Fibroblast of peridontal ligament (primary cell): ENCODE data around the gene ELOVL6.
"Not testable (repeated sequence)": the region's sequence is repeated elsewhere in the genome, so short reads cannot be mapped to it uniquely, and the experiment has no call there.

Source experiments
- DNase-seq: peaks from one replicate; pipeline ENCODE4 v3.0.0-alpha.2; 2010; ENCODE audit errors: extremely low read depth

The ELOVL6 gene

DNA sequence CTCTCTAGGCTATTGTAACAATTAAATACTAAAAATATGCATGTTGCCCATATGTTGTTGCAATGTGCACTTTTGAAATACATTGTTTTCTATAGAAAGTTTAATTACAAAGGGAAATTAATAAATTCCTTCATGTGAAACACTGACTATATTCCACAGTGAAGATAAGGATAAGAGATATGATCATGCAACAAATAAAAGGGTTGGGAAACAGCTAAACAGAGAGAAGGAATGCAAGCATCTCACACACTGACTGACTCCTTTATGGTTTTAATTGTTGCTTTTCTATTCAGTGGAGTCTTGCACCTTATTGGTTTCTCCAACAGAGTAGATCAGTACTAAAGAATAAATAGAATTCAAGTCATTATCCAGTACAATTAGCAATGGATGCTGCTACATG is 37.8 kb downstream of the ELOVL6 start:
- no peak for DNase-seq

DNA sequence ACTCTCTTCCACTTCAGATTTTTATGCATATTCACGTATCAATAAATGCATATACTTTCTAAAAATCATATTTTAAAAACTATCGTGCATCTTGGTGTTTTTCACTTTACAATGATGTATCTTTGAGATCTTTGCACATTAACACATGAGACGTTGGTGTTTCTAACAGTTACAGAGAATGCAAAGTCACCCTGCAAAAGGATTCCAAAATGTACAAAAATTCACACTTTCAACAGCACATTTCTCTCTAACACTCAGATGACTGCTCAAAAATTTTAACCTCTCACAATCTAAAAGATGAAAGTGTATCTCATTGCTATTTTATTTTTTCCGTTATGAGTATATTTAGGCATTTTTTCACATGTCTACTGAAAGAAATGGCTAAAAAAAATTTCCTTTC is 38.9 kb downstream of the ELOVL6 start:
- DNase-seq: no peak

DNA sequence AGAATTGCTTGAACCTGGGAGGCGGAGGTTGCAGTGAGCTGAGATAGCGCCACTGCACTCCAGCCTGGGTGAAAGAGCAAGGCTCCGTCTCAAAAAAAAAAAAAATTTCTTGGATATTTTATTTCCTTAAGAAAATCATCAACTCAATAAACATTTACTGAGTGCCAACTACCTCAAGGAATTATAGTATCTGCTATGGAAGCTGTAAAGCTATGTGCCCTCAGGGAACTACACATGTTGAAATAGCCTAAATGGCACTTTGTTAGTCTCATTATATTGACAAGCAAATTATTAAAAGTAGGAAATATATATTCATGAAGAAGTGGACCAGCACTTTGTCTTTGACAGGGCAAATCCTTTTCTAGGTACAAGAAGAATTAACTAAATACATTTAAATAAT is 40.8 kb downstream of the ELOVL6 start:
- DNase-seq: no peak

DNA sequence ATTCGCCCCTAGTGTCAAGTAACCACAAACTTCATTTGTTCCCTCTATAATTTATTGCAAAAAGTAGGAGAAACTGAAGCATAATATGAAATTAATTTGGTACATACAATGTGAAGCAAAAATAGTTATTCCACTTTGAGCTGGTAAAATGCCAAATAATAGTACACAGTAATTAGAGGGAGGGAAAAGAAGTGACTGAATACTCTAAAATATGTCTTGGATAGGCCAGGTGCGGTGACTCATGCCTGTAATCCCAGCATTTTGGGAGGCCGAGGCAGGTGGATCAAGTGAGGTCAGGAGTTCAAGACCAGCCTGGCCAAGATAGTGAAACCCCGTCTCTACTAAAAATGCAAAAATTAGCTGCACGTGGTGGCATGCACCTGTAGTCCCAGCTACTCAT is 41.2 kb downstream of the ELOVL6 start:
- DNase-seq: not testable (repeated sequence)

DNA sequence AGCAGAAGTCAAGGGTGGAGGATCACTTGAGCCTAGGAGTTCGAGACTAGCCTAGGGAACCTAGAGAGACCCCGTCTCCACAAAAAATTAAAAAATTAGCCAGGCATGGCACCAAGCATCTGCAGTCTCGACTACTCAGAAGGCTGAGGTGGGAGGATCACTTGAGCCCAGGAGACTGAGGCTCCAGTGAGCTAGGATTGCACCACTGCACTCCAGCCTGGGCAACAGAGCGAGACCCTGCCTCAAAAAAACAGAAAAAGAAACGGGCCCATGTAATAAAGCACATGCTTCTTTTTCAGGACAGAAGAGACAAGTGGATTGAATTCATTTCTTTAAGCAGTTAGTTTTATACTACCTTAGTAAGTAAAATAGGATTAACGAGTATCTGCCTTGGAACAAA is 42.0 kb downstream of the ELOVL6 start:
- no peak for DNase-seq

- DNase-seq: no peak
These were observed 42.8 kb downstream of the ELOVL6 start for GRCh38 chr4:110155654-110156053.

DNA sequence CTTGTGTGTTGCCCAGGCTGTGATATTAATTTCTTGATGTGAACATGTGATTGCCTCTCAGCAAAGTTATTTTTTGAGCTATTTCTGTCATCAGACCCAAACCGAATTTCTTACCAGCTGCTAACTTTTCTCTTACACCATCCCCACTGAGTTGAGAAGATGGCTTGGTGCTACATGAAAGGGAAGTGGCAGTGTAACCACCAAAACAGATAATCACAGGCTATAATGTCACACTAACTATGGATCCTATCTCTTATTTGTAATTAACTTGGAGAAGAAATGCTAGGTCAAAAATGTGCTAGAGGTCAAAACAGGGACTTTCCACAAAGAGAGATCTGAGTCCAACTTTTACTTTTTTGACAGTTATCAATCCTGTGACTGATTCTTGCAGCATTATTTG is 43.8 kb downstream of the ELOVL6 start:
- no peak for DNase-seq

- DNase-seq: no peak
These were observed 46.0 kb downstream of the ELOVL6 start for GRCh38 chr4:110152386-110152785.

GRCh38 chr4:110149089-110149488 is 49.3 kb downstream of the ELOVL6 start:
- no peak for DNase-seq

- DNase-seq: no peak
These were observed 56.0 kb downstream of the ELOVL6 start for GRCh38 chr4:110142461-110142860.

DNA sequence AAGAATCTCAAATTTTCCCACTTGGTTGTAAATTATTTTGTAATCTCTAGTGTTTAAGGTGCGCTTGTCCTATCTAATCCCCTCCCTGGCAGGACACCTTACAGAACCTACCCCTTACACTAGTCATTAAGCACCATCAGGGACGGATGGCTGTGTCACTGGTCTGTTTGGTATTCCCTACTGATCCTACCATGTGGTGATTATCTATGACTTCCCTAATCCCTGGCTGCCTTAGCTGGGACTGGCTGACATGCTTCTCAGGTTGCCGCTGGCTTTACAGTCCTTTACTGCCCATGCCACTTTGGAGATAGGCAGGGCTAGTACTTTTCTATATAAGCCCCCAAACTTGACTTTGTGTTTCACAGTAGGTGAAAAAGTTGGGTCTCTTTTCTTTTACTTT is 58.6 kb downstream of the ELOVL6 start:
- DNase-seq: no peak

- DNase-seq: peak; percentile 60
These were observed 59.3 kb downstream of the ELOVL6 start for GRCh38 chr4:110139111-110139510.

DNA sequence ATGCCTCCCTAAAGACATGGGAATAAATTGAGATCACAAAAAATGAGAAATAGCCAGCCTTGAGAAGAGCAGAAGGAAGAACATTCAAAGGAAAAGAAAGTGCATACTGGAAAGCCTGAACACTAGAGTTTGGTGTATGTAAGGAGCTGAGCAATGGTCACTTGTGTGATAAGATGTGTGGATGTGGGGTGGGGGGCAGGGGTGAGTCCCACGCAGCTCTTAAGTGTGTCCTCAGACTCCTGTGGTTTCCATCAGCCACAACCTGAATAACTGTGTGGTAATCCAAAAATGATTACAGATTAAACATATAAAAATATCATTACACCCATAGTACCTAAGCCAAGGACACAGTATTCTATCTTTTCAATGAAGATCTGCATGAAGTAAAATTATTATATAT is 59.9 kb downstream of the ELOVL6 start:
- DNase-seq: no peak

DNA sequence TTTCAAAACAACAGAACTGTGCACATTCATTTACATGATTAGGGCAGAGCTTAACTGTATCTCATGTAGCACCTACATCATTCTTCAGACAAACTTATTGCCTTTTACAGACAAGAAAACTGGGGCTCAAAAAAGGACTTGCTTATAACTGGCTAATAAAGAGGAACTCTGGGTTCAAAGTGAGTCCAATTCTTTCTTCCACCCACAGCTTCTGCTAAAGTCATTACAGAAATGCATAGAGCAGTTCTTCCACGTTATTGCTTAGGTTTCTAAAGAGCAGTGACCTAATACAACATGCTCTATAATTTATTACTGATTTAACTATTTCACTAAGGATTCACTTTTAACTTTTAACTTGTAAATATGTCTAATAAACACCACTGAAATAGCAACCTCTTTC is 60.6 kb downstream of the ELOVL6 start:
- no peak for DNase-seq

- no peak for DNase-seq
These were observed 62.9 kb downstream of the ELOVL6 start for GRCh38 chr4:110135523-110135922.

DNA sequence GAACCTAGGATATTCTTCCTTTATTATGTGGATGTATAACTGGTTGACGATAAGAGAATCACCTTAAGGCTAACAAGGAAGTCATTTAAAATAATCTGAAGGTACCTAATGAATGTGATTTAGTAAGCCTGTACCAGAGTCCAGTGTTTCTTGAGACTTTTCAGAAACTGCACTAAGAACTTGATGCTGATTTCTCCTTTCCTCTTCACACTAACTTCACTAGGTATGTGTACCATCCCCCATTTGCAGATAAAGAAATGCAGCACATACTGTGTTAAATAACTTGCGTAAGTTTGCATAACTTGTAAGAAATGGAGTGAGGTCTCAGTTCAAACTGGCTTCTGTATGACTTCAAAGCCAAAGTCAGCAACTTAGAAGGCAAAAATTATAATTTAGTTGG is 63.3 kb downstream of the ELOVL6 start:
- DNase-seq: no peak

DNA sequence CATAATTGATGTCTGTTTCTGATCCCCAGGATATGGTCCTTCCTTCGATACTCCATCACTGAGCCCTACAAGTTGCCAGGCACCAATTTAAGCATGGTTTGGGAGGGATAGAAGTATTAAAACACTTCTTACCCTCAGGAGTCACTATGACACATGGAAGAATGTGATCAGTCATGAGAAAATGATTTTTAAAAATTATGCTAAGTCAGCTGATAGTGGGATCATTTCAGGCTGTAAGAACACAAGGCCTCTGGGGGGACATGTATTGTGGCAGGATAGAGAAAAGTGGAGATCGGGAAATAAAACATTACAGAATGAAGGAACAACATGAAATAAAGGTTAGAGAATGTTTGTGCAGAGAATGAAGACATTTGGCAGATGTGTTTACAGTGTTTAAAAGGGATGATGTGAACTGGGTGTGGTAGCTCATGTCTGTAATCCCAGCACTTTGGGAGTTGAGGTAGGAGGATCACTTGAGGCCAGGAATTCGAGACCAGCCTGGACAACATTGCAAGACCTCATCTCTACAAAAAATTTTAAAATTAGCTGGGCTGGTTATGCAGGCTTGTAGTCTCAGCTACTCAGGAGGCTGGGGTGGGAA is 64.0 kb downstream of the ELOVL6 start:
- no peak for DNase-seq

- DNase-seq: no peak
These were observed 65.3 kb downstream of the ELOVL6 start for GRCh38 chr4:110132816-110133719.

- no peak for DNase-seq
These were observed 66.5 kb downstream of the ELOVL6 start for GRCh38 chr4:110131916-110132315.

GRCh38 chr4:110130576-110131358 is 67.6 kb downstream of the ELOVL6 start:
- DNase-seq: no peak

- DNase-seq: no peak
These were observed 68.9 kb downstream of the ELOVL6 start for GRCh38 chr4:110129544-110129943.

- DNase-seq: no peak
These were observed 69.9 kb downstream of the ELOVL6 start for GRCh38 chr4:110128472-110128919.

GRCh38 chr4:110128029-110128428 is 70.4 kb downstream of the ELOVL6 start:
- no peak for DNase-seq
